GM18519 (cell line): ENCODE measurements around the gene PITX1.

Experiments
- ATAC-seq: cut with Tn5 transposase; IDR thresholded peaks from one replicate; pipeline ENCODE4 v1.9.1; 2021; ENCODE audit warnings: mild to moderate bottlenecking, moderate library complexity; ENCODE audit not compliant: unreplicated experiment, low FRiP score

Gene PITX1

DNA sequence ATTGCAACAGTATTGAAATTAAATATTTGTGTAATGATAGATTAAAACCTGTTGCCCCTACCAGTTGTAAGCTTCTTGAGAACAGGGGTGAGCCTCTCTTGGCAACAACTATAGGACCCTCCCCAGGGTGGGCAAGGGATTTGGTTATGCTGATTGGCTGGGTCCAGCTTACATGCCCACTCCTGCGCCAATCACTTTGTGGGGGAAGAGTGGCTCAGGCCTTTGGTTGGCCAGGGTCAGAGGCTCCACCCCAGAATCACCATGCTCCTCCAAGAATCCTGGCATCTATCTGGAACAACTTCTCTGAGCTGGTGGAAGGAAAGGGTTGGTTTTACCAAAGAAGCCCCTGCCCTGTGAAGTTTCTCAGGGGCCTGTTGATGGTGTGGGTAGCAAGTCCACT, 8.6 kb upstream of the PITX1 start:
- ATAC-seq = no peak

DNA sequence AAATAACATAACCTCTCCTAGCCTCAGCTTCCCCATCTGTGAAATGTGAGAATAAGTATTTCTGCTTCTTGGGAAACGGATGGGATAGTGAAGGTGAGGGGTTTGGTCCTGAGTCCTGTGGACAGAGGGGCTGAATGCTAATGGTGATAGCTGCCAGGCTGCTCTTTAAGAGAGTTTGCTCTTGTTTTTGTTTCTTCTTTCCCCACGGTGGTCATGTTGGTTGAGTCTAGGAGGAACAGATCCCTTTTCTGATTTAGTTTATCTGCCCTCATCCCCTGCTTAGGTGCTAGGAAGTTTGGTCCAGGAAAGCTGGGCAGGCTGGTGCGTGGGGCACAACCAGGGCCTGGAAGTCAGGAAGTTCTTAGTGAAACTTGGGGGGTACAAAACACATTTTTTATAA, 7.7 kb upstream of the PITX1 start:
- no peak for ATAC-seq

DNA sequence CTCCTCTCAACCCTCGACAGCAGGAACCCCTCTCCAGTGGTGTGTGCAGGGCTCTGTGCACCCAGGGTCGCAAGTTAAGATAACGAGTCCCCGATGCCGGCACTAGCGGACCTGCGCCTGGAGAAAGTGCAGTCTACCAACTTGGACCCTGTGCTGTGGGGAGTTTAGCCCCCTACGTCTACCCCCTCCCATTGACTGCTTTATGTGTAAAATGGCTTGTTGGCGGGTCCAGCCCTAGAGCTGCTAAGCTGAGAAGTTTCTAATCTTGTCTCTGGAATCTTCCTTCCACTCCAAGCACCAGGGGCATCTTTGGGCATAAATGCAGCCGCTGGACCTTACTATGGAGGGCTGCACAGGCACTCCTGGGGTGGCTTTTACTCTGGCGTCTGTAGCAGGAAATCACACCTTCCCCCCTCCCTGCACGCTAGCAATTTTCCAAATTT, 7.1 kb upstream of the PITX1 start:
- no peak for ATAC-seq

DNA sequence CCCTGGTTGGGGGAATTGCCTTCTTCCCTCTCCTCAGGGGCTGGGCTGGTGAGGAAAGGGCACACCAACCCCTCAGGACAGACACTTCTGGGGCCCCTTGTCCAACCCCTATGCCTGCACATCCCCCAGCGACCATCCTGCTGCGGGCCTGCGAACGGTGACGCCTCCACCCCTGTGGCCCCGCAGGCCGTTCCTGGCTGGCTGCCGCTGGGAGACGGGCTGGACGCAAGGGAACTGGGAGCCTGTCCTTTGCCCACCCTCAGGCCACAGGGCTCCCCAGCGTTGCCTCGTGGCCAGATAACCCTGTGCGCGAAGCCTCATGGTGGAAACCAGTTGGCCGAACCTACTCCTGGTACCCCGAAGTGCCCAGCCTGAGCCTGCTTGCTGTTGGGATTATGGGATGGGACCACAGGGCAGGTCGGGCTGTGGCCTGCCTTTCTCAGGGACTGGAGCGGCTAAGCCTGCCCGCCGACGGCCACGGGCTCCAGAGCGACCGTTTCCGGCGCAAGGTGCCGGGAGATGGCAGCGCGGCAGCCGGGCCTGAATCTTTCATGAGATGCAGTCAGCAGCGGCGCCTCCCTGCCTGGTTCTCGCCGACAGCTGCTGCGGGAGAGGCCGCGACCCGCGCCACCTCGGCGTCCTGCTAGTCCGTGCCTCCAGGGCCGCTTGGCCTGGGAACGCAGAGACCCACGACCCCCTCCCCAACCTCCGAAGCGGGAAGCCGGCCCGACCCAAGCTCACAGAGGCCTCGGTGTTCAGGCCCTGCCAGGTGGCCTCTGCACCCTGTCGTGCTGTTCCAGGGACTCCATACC, 6.5 kb upstream of the PITX1 start:
- ATAC-seq = no peak

DNA sequence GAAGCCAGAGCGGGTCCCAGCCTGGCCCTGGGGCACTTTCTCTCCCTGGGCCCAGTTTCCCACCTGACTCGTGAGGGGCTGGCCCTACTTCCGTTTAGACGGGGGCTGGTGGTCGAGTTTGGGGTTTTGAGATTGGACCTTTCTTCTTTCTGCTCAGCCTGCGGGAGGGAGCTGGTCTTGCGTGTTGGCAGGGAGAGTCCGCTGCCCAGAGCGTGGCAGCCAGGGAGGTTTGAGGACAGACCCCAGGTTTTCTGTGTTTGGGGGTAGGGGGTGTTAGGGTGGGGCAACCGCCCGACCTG, 6.0 kb upstream of the PITX1 start:
- no peak for ATAC-seq

DNA sequence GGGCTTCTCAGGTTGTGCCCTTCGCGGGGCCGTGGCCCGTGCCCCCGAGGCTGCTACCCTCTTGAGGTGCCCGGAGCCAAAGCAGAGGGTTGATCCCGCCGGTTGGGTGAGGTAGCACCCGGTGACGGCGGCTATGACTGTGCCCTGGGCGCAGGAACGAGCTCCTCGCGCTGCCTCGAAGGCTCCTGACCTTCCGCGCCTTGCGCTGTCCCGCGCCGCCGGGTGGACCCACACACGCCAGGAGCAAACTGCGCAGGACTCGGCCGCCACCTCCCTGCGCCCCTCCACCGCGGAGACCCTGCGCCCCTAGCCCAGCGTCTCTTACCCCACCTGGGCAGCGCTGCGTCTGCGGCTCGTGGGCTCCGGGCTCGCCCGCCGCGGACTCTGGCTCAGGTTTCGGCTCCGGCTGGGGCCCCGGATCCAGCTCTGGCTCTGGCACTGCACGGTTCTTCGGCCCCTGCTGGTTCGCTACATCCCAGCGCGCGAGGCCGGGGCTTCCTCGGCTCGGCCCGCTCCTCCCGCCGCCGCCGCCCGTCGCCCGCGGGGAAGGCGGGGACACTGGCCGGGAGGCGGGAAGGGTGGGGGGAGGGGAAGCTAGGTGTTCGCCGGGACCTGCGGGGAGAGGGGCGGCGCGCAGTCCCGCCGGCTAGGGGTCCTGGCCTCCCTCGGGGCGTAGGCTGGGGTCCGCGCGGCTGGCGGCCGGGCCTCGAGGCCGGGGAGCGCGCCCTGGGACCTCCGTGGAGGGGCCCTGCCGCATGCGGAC, 5.4 kb upstream of the PITX1 start:
- no peak for ATAC-seq

DNA sequence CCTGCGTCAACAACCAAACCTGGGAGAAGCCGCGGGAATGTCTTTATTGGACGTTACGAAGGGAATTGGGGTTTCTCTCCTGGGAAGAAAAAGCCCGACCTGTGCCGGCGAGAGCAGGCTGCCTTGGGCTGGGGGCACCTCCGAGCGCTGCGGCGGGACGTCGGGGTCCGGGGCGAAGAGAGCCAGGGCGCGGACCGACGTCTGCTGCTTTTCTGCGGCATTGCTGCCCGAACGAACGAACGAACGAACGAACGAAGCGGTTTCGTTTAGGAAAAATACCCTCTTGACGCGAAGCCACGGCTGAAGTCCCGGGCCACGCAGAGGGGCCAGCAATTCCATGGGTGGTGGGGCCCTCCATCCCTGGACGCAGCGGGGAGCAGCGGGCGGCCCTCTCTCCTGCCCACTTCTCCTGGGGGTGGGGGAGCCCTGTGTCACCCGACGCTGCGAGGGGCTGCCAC, 4.8 kb upstream of the PITX1 start:
- no peak for ATAC-seq

DNA sequence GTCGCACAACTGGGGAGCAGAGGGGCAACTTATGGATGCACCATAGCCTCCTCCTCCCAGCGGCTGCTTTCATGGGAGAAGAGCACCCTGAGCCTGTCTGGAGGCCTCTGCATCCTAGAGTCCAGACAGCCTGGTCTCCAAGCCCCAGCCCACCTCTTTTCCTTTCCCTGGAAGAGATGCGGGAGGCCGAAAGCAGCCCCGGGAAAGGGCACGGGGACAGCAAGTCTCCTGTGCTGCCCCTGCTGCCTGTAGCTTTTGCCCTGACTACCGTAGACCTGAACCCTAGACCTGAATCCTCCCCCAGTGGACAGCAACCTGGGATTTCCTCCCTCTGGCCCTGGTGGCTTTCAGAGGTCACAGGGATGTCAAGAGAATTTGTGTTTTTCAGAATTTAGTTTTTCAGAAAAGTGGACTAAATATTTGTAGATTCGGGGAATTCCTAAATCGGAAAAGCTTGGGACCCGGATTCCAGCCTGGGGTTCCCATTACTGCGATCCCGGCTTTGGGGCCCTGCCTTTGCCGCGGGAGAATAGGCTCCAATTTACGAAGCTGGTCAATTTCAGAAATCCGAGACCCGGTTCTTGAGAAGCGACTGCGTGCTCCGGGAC, 4.3 kb upstream of the PITX1 start:
- no peak for ATAC-seq

DNA sequence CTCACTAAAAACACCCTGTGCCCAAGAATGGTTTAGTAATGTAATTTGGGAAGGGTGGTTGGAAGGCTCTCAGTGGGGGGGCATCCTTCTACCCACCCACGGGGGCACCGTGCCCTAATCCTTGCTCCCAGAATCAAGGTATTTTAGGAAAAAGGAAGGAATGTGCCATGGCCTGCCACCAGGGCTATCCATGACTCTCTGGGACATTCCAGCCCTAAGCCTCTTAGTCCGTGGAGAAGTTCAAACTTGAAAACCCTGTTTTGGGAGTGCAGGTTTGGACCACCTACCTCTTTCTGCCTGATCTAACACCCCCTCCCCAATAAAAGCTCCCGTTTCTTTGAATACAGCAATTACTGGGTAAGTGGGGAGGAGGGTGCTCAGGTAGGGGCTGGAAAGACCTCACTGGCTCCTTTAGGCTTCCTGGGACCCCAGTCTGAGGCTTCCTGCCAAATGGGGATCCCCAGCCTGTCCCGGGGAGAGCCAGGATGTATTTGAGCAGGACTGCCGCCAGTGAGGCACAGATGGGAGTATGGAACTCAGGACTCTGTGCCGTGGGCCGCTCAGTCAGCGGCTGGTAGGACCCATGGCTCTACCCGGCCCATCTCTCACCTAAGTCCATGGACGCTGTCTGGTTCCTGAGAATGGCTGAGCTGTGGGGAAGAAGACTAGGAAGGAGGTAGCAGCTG, 3.6 kb upstream of the PITX1 start:
- no peak for ATAC-seq

DNA sequence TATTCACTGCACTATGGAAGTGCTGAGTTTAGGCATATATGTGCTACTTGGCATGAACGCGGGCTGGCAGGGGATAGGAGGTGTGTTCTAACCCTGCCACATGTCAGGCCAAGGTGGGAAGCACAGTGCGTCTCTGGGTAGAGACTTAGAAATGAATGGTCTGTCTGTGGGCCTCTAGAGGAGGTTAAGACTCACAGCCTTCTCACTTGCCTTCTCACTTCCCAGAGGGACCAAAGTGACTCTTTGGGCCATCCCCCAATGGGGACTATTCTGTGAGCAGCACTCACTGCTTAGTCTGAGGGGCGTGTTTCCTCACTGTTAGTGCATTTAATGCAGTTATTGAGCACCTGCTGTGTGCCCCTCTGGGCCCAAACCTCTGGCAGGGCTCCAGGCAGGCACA, 2.4 kb upstream of the PITX1 start:
- ATAC-seq = no peak

DNA sequence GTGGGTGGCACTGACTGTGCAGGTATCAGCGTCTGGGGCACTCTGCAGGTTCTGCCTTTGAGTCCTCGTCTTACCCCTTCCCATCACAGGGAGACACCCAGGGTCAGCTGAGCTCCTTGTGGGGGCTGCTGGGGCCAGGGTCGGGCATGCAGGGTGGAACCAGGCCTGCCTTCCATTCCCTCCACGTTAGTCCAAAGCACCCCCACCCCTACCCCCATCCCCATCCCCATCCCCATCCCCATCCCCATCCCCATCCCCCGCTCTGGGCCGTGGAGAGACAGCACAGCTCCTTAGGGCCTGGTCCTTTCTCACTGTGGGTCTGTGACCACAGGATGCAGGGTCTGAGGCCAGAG, 1.6 kb upstream of the PITX1 start:
- no peak for ATAC-seq

DNA sequence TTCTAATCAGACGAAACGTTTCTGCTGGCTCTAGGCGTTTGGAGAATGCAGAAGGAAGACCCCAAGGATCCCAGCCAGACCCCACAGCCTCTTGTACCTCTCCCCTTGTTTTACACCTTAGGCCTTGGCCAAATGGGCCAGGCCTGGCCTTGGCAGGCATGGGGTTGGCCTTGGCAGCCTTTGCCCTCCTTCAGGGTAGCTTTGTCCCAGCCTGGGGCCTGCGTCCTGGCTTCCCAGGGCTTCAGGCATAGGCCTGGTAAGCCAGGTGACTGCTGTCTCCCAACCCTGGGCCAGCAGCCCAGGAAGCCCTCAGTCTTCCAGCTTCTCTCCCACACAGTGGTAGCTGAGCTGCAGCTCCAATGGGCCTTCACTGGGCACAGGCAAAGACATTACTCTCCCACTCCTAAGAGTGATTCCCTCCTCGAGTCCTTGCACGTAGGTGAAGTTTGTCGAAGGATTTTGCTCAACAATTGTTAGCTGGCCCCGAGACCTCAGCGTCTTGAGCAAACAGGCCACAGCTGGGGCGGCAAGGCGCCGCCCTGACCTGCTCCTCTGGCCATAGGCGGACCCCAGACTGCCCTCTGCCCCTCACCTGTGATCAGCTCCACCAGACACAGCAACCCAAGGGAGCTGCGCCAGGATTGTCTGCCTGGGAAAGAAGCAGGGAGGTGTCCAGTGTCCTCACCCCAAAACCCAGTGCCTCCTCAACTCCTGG, 1.1 kb upstream of the PITX1 start:
- ATAC-seq = no peak

DNA sequence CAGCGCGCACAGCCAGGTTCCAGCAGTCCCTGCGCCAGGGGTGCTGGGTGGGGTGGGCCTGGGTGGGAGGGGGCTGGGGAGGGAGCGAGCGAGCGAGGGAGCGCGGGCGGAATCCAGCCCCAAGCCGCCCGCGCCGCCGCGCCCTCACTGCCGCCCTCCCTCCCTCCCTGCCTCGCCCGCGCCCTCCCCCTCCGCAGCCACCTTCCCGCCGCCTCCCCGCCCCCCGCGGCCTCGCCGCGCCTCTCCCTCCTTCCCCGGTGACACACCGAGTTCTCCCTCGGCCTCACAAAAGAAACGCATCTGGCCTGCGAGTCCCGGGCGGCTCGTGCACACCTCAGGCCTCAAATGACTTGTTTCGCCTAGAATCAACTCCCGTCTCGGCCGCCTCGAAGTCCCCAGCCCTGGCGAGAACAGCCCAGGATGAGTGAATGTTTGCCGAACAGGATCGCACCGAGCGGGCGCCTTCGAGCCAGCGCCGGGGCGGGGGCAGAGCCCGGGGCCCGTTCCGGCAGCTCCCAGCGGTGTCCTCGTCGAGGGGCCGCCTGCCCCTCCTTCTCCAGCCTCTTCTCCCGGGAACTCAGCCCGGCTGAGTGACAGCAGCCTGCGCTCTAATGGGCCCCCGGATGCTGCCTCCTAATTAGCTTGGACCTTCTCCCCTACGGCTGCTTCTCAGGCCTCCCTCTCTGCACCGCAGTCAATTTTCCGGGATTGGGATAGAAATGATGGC, 371 bp upstream of the PITX1 start:
- no peak for ATAC-seq

DNA sequence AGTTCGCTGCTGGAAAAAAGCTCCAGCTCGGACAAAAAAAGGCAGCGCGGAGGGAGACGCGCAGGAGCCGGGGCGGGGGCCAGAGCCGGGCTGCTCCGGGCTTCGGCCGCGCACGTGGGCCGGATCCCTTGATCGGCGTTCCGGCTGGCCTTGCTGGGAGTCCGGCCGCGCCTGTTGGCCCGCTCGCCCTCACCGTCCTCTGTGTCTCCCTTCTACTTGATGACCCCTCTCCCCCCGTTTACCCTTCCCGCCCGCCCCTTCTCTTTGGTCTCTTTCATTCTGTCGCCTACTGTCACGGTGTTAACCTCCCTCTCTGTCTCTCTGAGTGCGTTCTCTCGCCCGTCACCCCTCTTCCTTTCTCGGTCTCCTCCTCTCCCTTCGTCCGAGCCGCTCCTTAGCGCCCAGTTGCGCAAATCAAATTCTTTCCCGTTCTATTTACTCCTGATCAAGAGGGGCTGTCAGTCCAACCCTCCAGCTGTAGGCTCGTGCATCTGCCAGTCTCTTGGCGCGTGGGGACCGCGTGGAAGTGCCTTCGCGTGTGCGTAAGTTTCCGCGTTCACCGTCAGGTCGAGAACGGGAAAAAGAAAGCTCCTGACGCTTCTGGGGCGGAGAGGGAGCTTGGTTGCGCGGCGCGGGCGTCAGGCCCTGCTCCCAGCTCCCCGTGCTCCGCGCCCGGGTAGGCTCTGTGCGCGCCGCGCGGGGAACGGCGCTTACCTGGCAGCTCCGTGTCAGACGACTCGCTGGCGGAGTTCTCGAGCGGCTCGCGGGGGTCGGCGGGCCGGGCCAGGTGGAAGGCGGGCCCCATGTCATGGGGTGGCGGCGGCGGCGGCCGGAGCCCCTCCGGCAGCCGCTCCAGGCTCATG, 798 bp downstream of the PITX1 start:
- ATAC-seq = no peak

DNA sequence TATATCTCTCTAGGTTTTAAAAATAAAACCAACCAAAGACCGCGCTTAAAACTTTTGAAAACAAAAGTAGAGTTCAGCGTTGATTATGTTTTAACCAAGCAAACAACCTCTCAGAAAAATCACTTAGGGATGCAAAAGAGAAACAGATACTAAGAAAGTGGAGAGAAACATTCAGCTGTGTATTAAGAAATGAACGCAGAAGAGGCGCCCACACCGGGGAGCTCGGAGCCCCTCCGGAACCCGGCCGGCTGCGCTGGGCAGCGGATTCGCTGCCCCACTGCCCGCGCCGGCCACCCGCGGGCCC, 1.4 kb downstream of the PITX1 start:
- no peak for ATAC-seq

DNA sequence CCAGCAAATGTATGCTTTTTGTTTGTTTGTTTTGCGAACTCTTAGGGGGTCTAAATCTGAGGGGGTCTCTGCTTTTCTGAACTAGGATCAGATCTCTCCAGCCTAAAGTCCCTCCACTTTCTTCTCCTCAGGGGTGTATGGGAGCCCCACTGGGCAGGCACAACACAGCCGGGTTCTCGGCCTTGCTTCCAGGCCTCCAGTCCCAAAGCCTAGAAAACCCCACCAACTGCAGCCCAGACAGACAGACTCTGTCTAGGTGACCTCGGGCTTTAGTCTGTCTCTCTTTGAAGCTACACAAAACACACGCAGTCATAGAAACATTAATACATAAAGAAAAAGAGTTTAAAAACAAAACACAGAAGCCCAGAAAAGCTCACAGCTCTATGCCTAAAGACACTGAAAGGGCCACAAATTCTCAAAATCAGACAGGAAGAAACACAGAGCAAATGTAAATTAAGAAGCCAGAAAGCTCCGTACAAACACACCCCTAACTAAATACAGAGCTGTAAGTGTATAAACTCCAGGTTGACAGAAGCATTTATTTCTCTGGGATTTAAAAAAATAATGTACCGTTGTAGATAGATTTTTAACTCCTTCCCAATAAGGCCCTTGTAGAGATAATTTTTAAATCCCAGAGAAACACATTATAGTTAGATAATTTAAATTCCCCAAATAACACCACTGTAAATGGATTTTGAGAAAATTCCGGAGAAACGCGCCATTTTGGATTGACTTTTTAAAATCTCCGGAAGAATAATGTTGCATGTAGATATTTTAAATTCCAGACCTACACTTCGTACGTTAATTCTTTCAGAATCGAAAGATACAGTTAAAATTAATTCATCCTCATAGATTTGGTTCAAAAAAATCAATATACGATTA, 2.0 kb downstream of the PITX1 start:
- no peak for ATAC-seq

DNA sequence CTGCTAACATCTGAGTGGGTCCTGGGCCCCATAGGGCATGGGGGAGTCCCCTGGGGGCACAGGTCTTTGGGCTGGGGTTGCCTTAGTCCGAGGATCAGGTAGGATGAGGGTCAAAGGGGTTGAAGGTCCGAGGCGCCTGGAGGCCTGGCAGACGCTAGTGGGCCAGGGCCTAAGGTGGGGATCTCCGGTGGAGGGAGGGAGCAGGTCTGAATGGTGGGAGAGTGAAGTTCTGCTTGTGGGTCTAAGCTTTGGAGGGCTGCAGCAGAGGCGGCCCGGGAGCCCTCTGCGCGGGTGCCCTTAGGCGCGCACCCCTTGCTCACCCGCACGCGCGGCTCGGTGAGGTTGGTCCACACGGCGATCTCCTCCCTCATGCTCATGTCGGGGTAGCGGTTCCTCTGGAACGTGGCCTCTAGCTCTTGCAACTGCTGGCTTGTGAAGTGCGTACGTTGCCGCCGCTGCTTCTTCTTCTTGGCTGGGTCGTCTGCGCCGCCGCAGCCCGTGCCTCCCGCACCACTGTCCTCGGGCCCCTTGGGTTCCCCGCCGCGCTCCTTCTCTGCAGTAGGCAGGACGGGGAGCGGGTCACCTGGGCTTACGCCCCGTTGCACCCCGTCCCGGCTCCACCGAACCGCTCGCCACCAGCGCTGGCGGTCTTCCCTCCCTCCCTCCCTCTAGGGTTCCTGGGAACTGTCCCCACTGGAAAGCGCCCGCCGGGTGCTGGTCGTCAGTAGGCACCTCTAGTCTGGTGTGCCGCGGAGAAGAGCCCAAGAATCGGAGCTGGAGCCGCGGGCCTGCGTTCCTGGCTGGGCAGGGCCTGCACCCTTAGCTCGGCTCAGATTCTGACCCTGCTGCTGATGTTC, 2.8 kb downstream of the PITX1 start:
- no peak for ATAC-seq
